Activated naive CD4-positive, alpha-beta T cell treated with anti-CD3 and anti-CD28 coated beads, Interleukin-2, amount 50 U/mL, for 24 hours (primary cell): ENCODE measurements around the gene PTPRCAP.

ENCODE experiments used
- H3K27ac Mint-ChIP-seq: one replicate; pipeline ENCODE4 v1.8.0; 2021; ENCODE audit warnings: mild to moderate bottlenecking, mixed read lengths
- H3K27me3 Mint-ChIP-seq: one replicate; pipeline ENCODE4 v1.8.0; 2021; ENCODE audit warnings: mixed read lengths
- H3K36me3 Mint-ChIP-seq: one replicate; pipeline ENCODE4 v1.8.0; 2021; ENCODE audit warnings: mixed read lengths
- H3K4me1 Mint-ChIP-seq: one replicate; pipeline ENCODE4 v1.8.0; 2021; ENCODE audit warnings: mixed read lengths
- H3K4me3 Mint-ChIP-seq: one replicate; pipeline ENCODE4 v1.8.0; 2021; ENCODE audit warnings: mild to moderate bottlenecking, mixed read lengths
- H3K9me3 Mint-ChIP-seq: one replicate; pipeline ENCODE4 v1.8.0; 2021; ENCODE audit warnings: mixed read lengths

Gene PTPRCAP

DNA sequence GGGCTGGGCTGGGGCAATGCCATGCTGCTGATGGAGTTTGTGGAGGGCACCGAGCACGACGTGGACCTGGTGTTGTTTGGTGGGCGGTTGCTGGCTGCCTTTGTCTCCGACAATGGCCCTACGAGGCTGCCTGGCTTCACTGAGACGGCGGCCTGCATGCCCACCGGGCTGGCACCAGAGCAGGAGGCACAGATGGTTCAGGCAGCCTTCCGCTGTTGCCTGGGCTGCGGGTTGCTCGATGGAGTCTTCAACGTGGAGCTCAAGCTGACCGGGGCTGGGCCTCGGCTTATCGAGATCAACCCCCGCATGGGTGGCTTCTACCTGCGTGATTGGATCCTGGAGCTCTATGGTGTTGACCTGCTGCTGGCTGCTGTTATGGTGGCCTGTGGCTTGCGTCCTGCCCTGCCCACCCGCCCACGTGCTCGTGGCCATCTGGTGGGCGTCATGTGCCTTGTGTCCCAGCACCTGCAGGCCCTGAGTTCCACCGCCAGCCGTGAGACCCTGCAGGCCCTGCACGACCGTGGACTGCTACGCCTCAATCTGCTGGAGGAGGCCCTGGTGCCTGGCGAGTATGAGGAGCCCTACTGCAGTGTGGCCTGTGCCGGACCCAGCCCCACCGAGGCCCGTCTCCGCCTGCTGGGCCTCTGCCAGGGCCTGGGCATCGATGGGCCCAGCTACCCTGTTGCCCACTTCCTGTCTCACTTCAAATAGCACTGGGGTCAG is 13.4 kb downstream of the PTPRCAP start:
- Mint-ChIP-seq H3K4me1 (peaks cover 44% of the 10 kb centered on the region), H3K27me3 (no peaks in the 10 kb centered on the region), H3K4me3 (no peak overlapping the region), H3K9me3 (no peaks in the 10 kb centered on the region), H3K27ac (no peak overlapping the region), H3K36me3 (no peaks in the 10 kb centered on the region)

DNA sequence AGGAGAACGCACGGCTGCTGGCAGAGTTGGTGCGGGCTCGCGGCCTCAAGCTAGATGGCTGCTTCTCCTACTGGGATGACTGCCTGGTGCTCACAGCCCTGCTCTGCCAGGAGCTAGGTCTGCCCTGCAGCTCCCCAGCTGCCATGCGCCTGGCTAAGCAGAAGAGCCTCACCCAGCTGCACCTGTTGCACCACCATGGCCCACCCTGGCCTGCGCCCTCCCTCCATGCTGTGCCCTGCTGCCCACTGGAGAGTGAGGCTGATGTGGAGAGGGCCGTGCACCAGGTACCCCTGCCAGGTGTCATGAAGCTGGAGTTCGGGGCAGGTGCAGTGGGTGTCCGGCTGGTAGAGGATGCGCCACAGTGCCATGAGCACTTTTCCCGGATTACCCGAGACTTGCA is 14.0 kb downstream of the PTPRCAP start:
- H3K36me3 Mint-ChIP-seq: no peaks in the 10 kb centered on the region
- H3K27ac Mint-ChIP-seq: no peak overlapping the region
- H3K9me3 Mint-ChIP-seq: no peaks in the 10 kb centered on the region
- peaks cover 50% of the 10 kb centered on the region for H3K4me1 Mint-ChIP-seq
- no peaks in the 10 kb centered on the region for H3K27me3 Mint-ChIP-seq
- H3K4me3 Mint-ChIP-seq: no peak overlapping the region

DNA sequence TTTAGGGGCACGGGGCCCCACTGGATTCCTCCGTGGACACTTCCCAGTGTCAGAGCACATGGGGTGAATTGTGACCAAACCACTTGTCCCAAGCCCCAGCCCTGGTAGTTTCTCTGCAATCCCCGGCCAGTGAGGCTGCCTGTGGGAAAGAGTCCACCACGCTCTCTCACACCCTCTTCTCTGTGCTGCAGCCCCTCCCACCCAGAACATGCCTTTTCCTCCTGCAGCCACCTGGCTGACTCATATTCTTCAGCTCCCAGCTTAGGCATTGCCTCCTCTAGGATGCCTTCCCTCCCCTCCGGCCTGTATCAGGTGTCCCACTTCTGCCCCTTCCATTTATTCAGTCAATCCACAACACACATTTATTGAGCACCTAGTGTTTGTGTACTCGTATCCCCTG is 14.6 kb downstream of the PTPRCAP start:
- Mint-ChIP-seq H3K4me3 (no peak overlapping the region), H3K4me1 (peaks cover 52% of the 10 kb centered on the region), H3K36me3 (no peaks in the 10 kb centered on the region), H3K9me3 (no peaks in the 10 kb centered on the region), H3K27me3 (no peaks in the 10 kb centered on the region), H3K27ac (no peak overlapping the region)

DNA sequence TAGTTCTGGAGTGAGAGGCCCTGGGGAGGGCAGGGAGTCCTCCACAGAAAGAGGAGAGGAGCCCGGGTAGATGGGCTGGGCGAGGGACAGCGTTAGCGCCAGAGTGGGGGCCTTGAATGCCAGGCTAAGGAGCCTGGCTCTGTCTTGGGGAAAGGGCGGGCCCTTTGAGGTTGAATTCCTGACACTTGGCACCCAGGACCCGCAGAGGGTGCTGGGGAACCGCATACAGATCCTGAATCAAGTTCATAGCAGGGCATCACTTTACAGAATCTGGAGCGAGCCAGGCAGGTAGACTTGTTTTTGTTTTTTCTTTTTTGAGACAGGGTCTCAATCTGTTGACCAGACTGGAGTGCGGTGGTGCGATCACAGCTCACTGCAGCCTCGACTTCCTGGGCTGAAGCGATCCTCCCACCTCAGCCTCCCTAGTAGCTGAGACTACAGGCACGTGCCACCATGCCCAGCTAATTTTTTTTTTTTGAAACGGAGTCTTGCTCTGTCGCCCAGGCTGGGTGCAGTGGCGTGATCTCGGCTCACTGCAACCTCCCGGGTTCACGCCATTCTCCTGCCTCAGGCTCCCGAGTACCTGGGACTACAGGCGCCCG is 16.0 kb downstream of the PTPRCAP start:
- Mint-ChIP-seq H3K4me1 (peaks cover 55% of the 10 kb centered on the region), H3K27ac (peak overlapping the region; percentile 85), H3K36me3 (no peaks in the 10 kb centered on the region), H3K9me3 (no peaks in the 10 kb centered on the region), H3K27me3 (no peaks in the 10 kb centered on the region), H3K4me3 (peak overlapping the region; percentile 79)

- Mint-ChIP-seq H3K36me3 (no peaks in the 10 kb centered on the region), H3K4me1 (peaks cover 61% of the 10 kb centered on the region), H3K9me3 (no peaks in the 10 kb centered on the region), H3K27me3 (no peaks in the 10 kb centered on the region), H3K27ac (peak overlapping the region; percentile 85), H3K4me3 (peak overlapping the region; percentile 79)
Measured at GRCh38 chr11:67420646-67421429, 16.6 kb downstream of the PTPRCAP start.

GRCh38 chr11:67420147-67420645 is 17.3 kb downstream of the PTPRCAP start:
- H3K27ac Mint-ChIP-seq: peak overlapping the region; percentile 84
- peak overlapping the region; percentile 84 for H3K4me3 Mint-ChIP-seq
- no peaks in the 10 kb centered on the region for H3K27me3 Mint-ChIP-seq
- no peaks in the 10 kb centered on the region for H3K36me3 Mint-ChIP-seq
- peaks cover 62% of the 10 kb centered on the region for H3K4me1 Mint-ChIP-seq
- H3K9me3 Mint-ChIP-seq: no peaks in the 10 kb centered on the region

GRCh38 chr11:67419325-67420049 is 18.0 kb downstream of the PTPRCAP start:
- Mint-ChIP-seq H3K36me3 (no peaks in the 10 kb centered on the region), H3K4me3 (peak overlapping the region; percentile 84), H3K27ac (no peak overlapping the region), H3K4me1 (peaks cover 60% of the 10 kb centered on the region), H3K9me3 (no peaks in the 10 kb centered on the region), H3K27me3 (no peaks in the 10 kb centered on the region)

- H3K36me3 Mint-ChIP-seq: no peaks in the 10 kb centered on the region
- H3K4me3 Mint-ChIP-seq: peak overlapping the region; percentile 73
- no peaks in the 10 kb centered on the region for H3K9me3 Mint-ChIP-seq
- peaks cover 67% of the 10 kb centered on the region for H3K4me1 Mint-ChIP-seq
- H3K27me3 Mint-ChIP-seq: no peaks in the 10 kb centered on the region
- peak overlapping the region; percentile 68 for H3K27ac Mint-ChIP-seq
Measured at GRCh38 chr11:67418476-67419281, 18.8 kb downstream of the PTPRCAP start.

DNA sequence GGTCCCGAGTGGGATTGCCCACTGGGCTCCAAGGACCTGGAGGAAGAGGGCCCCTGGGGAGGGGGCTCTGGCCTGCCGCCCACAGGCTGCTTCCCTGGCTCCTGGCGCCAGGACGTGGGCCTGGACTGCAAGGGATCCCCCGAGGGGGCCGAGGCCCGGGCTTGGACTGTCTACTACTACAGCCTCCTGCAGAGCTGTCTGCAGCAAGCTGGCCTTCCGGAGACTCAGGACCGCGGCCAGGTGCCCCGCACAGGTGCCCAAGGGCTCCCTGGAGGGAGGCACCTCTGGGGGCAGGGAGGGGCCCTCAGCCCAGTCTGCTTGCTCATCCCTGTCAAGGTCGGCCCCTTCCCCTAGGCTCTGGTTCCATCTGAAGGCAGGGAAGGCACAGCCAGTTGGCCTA is 20.1 kb downstream of the PTPRCAP start:
- no peaks in the 10 kb centered on the region for H3K36me3 Mint-ChIP-seq
- H3K9me3 Mint-ChIP-seq: no peaks in the 10 kb centered on the region
- no peak overlapping the region for H3K27ac Mint-ChIP-seq
- H3K4me1 Mint-ChIP-seq: peaks cover 72% of the 10 kb centered on the region
- H3K4me3 Mint-ChIP-seq: no peak overlapping the region
- H3K27me3 Mint-ChIP-seq: no peaks in the 10 kb centered on the region

DNA sequence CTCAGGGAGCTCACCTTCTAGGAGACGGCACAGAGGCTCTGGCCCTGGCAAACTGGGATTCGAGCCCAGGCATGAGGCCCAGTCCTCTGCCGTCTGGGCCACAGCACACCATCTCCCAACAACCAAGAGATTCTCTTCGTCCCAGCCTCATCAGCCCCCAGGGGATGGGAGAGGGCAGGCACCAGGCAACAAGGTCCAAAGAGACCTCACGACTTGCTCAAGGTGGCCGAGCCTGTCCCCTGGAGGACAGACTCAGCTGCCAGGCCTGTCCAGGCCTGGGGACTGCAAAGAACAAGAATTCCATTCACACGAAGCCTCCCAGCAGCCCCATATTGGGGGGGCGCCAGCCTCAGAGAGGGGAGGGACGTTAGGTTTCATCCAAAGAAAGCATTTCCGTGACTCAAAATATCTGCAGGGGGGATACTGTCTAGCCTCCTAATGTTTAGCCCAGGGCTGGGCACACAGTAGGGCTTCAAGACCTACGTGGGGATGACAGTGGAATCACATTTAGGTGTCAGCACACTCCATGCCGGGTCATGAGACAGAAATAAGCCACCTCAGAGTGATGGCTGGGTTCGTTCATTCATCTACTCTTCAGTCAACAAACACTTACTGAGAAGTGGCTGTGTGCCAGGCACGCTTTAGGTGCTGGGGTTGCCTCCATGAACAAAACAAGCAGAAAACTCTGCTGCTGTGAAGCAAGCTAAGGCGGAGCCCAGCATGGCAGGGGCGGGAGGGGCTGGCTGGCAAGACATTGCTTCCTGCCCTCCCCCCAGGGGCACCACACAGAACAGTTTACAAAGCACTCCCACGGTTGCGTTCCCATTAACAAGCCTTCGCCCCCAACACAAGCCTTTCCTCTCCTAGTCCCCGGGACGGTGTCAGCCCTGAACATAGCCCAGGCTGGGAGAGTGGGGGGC is 20.8 kb downstream of the PTPRCAP start:
- H3K4me3 Mint-ChIP-seq: peak overlapping the region; percentile 85
- peak overlapping the region; percentile 85 for H3K27ac Mint-ChIP-seq
- peaks cover 80% of the 10 kb centered on the region for H3K4me1 Mint-ChIP-seq
- H3K27me3 Mint-ChIP-seq: no peaks in the 10 kb centered on the region
- H3K9me3 Mint-ChIP-seq: no peaks in the 10 kb centered on the region
- H3K36me3 Mint-ChIP-seq: no peaks in the 10 kb centered on the region

GRCh38 chr11:67415501-67416304 is 21.8 kb downstream of the PTPRCAP start, which contains the start of gene CARNS1:
TSS of gene CARNS1 (plus strand) at chr11:67415678. CDS start at chr11:67416200, 522 bp downstream.
- H3K4me1 Mint-ChIP-seq: peaks cover 84% of the 10 kb centered on the region
- H3K9me3 Mint-ChIP-seq: no peaks in the 10 kb centered on the region
- H3K4me3 Mint-ChIP-seq: peak within 1 kb of the TSS; percentile 85
- H3K27ac Mint-ChIP-seq: peak within 1 kb of the TSS; percentile 85
- no peaks in the 10 kb centered on the region for H3K27me3 Mint-ChIP-seq
- H3K36me3 Mint-ChIP-seq: no peaks in the 10 kb centered on the region

DNA sequence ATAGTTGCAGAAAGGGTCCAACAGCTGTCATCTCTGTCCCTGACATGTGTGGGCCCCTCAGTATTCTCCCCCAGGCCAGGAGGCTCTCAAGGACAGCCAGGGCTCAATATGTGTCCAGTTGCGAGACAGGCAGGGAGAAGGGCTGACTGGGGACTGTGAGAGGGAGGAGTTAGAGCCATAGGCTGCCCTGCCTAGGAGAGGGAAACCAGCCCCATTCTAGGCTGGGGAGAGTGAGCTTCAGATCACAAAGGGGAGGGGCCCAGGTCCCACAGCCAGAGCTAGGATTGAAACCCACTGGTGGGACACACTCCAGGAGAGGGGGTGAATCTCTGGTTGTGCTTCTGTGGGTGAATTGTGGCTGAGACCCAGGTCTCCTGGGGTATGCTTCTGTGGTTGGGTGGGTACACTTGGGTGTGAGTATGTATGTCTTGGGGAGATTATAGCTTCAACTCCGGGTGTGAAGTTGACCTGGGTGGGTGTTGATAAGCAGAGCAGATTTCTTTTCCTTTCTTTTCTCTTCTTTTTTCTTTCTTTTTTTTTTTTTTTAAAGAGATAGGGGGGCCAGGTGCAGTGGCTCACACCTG is 24.1 kb downstream of the PTPRCAP start:
- peaks cover 82% of the 10 kb centered on the region for H3K4me1 Mint-ChIP-seq

More for the DNA sequence above, 24.1 kb downstream of the PTPRCAP start:
- Mint-ChIP-seq H3K9me3 (no peaks in the 10 kb centered on the region), H3K4me3 (peak overlapping the region; percentile 71), H3K36me3 (no peaks in the 10 kb centered on the region), H3K27ac (peak overlapping the region; percentile 60), H3K27me3 (no peaks in the 10 kb centered on the region)
